Suprapubic skin (tissue), 3 donors: ENCODE results near the gene ANKRD34A.

Experiments used
- POLR2AphosphoS5 ChIP-seq, 3 donors: sonication (generic); formaldehyde crosslinking; IDR thresholded peaks; one replicate each; pipeline ENCODE4 v1.6.1; 2017; ENCODE audit warnings: antibody characterized with exemption in 3 of 3
- TF ChIP-seq, protein P1 (sequence below), 2 donors: fragments of 200-600 bp in 1 of 2; fragments of 450-650 bp in 1 of 2; sonication (generic) in 1 of 2; IDR thresholded peaks; one replicate each; pipeline ENCODE4 v1.5.1; 2016 to 2019; ENCODE audit warnings: antibody characterized with exemption in 2 of 2, mild to moderate bottlenecking in 1 of 2, moderate library complexity in 1 of 2

DNA sequence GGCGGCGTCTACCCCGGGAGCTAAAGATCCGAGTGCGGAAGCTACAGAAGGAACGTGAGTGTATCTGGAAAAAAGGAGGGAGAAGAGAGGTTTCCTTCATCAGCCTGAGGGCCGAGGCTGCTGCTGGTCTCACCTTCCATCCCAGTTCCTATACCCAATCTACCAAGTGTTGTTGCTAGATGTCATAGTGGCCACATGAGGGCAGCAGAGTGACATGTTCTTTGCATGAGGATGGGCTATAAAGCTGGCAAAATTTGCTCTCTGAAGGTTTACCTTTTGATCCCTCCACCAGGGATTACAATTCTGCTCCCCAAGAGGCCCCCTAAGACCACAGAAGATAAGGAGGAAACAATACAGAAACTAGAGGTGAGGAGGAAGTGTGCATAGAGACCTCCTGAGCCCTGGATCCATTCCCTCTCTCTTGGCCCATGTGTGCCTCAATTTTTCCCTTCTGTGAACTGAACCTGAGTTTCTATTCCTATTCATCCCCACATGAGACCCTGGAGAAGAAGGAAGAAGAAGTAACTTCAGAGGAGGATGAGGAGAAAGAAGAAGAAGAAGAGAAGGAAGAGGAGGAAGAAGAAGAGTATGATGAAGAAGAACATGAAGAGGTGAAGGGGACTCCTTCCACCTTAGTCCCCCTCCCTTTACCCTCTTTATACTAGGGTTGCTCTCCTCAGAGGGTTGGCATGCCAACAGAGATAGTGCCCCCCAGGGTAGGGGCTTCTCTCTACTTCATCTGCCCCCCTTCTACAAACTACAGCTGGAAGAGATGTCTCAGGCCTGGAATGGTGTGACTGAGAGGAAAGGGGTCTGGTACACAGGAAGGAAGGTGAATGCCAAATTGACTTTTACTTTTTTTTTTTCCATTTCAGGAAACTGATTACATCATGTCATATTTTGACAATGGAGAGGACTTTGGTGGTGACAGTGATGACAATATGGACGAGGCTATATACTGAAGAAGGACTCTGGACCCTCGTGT lies 13.4 kb upstream of the ANKRD34A start:
- TF ChIP-seq, protein P1, sequence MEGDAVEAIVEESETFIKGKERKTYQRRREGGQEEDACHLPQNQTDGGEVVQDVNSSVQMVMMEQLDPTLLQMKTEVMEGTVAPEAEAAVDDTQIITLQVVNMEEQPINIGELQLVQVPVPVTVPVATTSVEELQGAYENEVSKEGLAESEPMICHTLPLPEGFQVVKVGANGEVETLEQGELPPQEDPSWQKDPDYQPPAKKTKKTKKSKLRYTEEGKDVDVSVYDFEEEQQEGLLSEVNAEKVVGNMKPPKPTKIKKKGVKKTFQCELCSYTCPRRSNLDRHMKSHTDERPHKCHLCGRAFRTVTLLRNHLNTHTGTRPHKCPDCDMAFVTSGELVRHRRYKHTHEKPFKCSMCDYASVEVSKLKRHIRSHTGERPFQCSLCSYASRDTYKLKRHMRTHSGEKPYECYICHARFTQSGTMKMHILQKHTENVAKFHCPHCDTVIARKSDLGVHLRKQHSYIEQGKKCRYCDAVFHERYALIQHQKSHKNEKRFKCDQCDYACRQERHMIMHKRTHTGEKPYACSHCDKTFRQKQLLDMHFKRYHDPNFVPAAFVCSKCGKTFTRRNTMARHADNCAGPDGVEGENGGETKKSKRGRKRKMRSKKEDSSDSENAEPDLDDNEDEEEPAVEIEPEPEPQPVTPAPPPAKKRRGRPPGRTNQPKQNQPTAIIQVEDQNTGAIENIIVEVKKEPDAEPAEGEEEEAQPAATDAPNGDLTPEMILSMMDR (IDR thresholded peaks at IDR 0.05), result peak; percentile 77 to 90
- peak in 2 of 3 donors; percentile 44 to 63 for TF ChIP-seq POLR2AphosphoS5 (IDR thresholded peaks at IDR 0.05)
